HEK293 (cell line): ENCODE measurements around the gene CDCA4.

Experiments
- CTCF ChIA-PET: fragments of 350-600 bp; formaldehyde crosslinking; extraction: SDS; loops from one replicate; lab custom pipeline; 2021; ENCODE audit warnings: antibody characterized with exemption; lab: Yijun Ruan, JAX
- POLR2A ChIA-PET: fragments of 300-600 bp; formaldehyde crosslinking; extraction: SDS; loops from one replicate; lab custom pipeline; 2020; ENCODE audit warnings: antibody characterized with exemption, inconsistent platforms; lab: Yijun Ruan, JAX
- H3K27ac ChIP-seq: fragments of 200-500 bp; sonication (Bioruptor generic); 2 replicates; pipeline ENCODE4 v1.5.1; 2014; ENCODE audit warnings: low read depth, low read length, control low read depth, inconsistent platforms; ENCODE audit errors: extremely low read depth
- H3K36me3 ChIP-seq, 2 experiments: fragments of 200-500 bp in 1 of 2; sonication (Bioruptor generic) in 1 of 2; 1 replicate in 1 of 2; 2 replicates in 1 of 2; pipeline ENCODE4 v1.5.1; 2014 to 2017; ENCODE audit warnings: inconsistent platforms in 2 of 2, low read length in 2 of 2; ENCODE audit not compliant: control insufficient read depth in 2 of 2, insufficient read depth in 1 of 2
- H3K4me1 ChIP-seq: fragments of 200-500 bp; sonication (Bioruptor generic); 2 replicates; pipeline ENCODE4 v1.5.1; 2014; ENCODE audit warnings: mild to moderate bottlenecking, low read length, inconsistent platforms; ENCODE audit not compliant: control insufficient read depth, insufficient read depth
- H3K4me3 ChIP-seq: 2 replicates; pipeline ENCODE4 v1.5.1; 2011; ENCODE audit warnings: low read depth, mild to moderate bottlenecking, control low read depth, low read length, moderate library complexity
- H3K9me3 ChIP-seq: fragments of 200-500 bp; sonication (Bioruptor generic); 2 replicates; pipeline ENCODE4 v1.5.1; 2014; ENCODE audit warnings: low read depth, low read length, inconsistent platforms; ENCODE audit not compliant: control insufficient read depth, insufficient read depth
- BCL11B ChIP-seq: fragments of 450-650 bp; formaldehyde crosslinking; IDR thresholded peaks from 2 replicates; pipeline ENCODE4 v1.5.1; 2016; ENCODE audit warnings: low read depth, missing biosample characterization, missing genetic modification characterization
- GLIS2 ChIP-seq: fragments of 450-650 bp; formaldehyde crosslinking; IDR thresholded peaks from 2 replicates; pipeline ENCODE4 v1.5.1; 2016; ENCODE audit warnings: missing biosample characterization, missing genetic modification characterization
- KLF10 ChIP-seq: fragments of 450-650 bp; IDR thresholded peaks from 2 replicates; pipeline ENCODE4 v1.5.1; 2018; ENCODE audit warnings: missing biosample characterization, mild to moderate bottlenecking, missing genetic modification characterization
- KLF8 ChIP-seq: fragments of 450-650 bp; formaldehyde crosslinking; IDR thresholded peaks from 2 replicates; pipeline ENCODE4 v1.5.1; 2016; ENCODE audit warnings: missing biosample characterization, missing genetic modification characterization
- WT1 ChIP-seq: fragments of 450-650 bp; formaldehyde crosslinking; IDR thresholded peaks from 2 replicates; pipeline ENCODE4 v1.5.1; 2016; ENCODE audit warnings: missing biosample characterization, missing genetic modification characterization
- ZBTB17 ChIP-seq: fragments of 450-650 bp; formaldehyde crosslinking; IDR thresholded peaks from 2 replicates; pipeline ENCODE4 v1.5.1; 2016; ENCODE audit warnings: missing biosample characterization, missing genetic modification characterization
- ZFHX2 ChIP-seq: fragments of 450-650 bp; formaldehyde crosslinking; conservative IDR thresholded peaks from 2 replicates; pipeline ENCODE4 v1.5.1; 2016; ENCODE audit warnings: missing biosample characterization, missing genetic modification characterization
- ZNF211 ChIP-seq: fragments of 450-650 bp; formaldehyde crosslinking; IDR thresholded peaks from 2 replicates; pipeline ENCODE4 v1.5.1; 2016; ENCODE audit warnings: low read depth, missing biosample characterization, missing genetic modification characterization
- ZNF239 ChIP-seq: fragments of 450-650 bp; formaldehyde crosslinking; IDR thresholded peaks from 2 replicates; pipeline ENCODE4 v1.5.1; 2016; ENCODE audit warnings: missing biosample characterization, missing genetic modification characterization
- ZNF341 ChIP-seq: fragments of 450-650 bp; formaldehyde crosslinking; IDR thresholded peaks from 2 replicates; pipeline ENCODE4; 2016; ENCODE audit warnings: low read depth, missing biosample characterization, missing genetic modification characterization
- ZNF600 ChIP-seq: fragments of 450-650 bp; formaldehyde crosslinking; IDR thresholded peaks from 2 replicates; pipeline ENCODE4 v1.5.1; 2016; ENCODE audit warnings: missing biosample characterization, missing genetic modification characterization
- ZNF660 ChIP-seq: fragments of 450-650 bp; IDR thresholded peaks from 2 replicates; pipeline ENCODE4 v1.5.1; 2018; ENCODE audit warnings: missing biosample characterization, mild to moderate bottlenecking, missing genetic modification characterization
- ZNF670 ChIP-seq: fragments of 450-650 bp; formaldehyde crosslinking; IDR thresholded peaks from 2 replicates; pipeline ENCODE4 v1.5.1; 2016; ENCODE audit warnings: missing biosample characterization, missing genetic modification characterization, low read depth
- ZNF777 ChIP-seq: fragments of 450-650 bp; formaldehyde crosslinking; IDR thresholded peaks from 2 replicates; pipeline ENCODE4 v1.5.1; 2017; ENCODE audit warnings: missing biosample characterization, missing genetic modification characterization, borderline replicate concordance
- TF ChIP-seq, protein P1 (sequence below): fragments of 450-650 bp; formaldehyde crosslinking; IDR thresholded peaks from 2 replicates; pipeline ENCODE4 v1.5.1; 2016; ENCODE audit warnings: missing biosample characterization, missing genetic modification characterization
- TF ChIP-seq, protein P2 (sequence below): fragments of 450-650 bp; formaldehyde crosslinking; optimal IDR thresholded peaks from 2 replicates; pipeline ENCODE3; 2016; ENCODE audit warnings: missing biosample characterization, mild to moderate bottlenecking, missing genetic modification characterization
- TF ChIP-seq, protein P3 (sequence below): fragments of 450-650 bp; formaldehyde crosslinking; IDR thresholded peaks from 2 replicates; pipeline ENCODE4 v1.5.1; 2016; ENCODE audit warnings: missing biosample characterization, missing genetic modification characterization
- TF ChIP-seq, protein P4 (sequence below): fragments of 450-650 bp; formaldehyde crosslinking; IDR thresholded peaks from 2 replicates; pipeline ENCODE4 v1.5.1; 2017; ENCODE audit warnings: missing biosample characterization, missing genetic modification characterization
- TF ChIP-seq, protein P5 (sequence below): fragments of 450-650 bp; formaldehyde crosslinking; IDR thresholded peaks from 2 replicates; pipeline ENCODE4 v1.5.1; 2016; ENCODE audit warnings: missing biosample characterization, missing genetic modification characterization

Gene CDCA4

DNA sequence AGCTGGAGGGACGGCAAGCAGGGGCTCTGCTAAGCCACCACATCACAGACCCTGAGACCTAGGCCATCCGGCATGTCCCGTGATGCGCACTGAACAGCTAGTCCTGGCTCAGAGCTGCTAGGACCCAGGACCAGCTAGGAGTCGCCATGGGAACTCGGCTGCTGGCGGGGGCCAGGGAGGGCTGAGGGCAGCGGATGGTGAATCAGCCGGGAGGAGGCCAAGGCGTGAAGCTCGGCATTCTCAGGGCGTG lies 47.8 kb downstream of the CDCA4 start:
- Histone ChIP-seq H3K36me3 (no peaks in the 10 kb centered on the region), H3K4me1 (peaks cover 16% of the 10 kb centered on the region), H3K4me3 (no peak overlapping the region), H3K27ac (no peak overlapping the region), H3K9me3 (no peaks in the 10 kb centered on the region)
- TF ChIP-seq ZNF670 (no peak), ZBTB17 (peak; percentile 80), WT1 (tag by site-specific recombination) (peak; percentile 55; the same call in 1 of the 2 replicates), BCL11B (tag by site-specific recombination) (no peak), ZNF660 (tag by site-specific recombination) (0 out of 2 replicates have a peak, but pooled peaks have one; percentile 48)
- TF ChIP-seq, protein P1, sequence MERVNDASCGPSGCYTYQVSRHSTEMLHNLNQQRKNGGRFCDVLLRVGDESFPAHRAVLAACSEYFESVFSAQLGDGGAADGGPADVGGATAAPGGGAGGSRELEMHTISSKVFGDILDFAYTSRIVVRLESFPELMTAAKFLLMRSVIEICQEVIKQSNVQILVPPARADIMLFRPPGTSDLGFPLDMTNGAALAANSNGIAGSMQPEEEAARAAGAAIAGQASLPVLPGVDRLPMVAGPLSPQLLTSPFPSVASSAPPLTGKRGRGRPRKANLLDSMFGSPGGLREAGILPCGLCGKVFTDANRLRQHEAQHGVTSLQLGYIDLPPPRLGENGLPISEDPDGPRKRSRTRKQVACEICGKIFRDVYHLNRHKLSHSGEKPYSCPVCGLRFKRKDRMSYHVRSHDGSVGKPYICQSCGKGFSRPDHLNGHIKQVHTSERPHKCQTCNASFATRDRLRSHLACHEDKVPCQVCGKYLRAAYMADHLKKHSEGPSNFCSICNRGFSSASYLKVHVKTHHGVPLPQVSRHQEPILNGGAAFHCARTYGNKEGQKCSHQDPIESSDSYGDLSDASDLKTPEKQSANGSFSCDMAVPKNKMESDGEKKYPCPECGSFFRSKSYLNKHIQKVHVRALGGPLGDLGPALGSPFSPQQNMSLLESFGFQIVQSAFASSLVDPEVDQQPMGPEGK, result peak; percentile 88
- TF ChIP-seq, protein P2, sequence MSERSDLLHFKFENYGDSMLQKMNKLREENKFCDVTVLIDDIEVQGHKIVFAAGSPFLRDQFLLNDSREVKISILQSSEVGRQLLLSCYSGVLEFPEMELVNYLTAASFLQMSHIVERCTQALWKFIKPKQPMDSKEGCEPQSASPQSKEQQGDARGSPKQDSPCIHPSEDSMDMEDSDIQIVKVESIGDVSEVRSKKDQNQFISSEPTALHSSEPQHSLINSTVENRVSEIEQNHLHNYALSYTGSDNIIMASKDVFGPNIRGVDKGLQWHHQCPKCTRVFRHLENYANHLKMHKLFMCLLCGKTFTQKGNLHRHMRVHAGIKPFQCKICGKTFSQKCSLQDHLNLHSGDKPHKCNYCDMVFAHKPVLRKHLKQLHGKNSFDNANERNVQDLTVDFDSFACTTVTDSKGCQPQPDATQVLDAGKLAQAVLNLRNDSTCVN (tag by site-specific recombination), result peak; percentile 10
- ChIA-PET CTCF (interaction anchor here (0.6 to 5.9 kb wide), 6 partner anchors 63 to 203 kb away, joined by 3 to 109 read pairs (median 6); no protein-coding TSS in a partner anchor), POLR2A (interaction anchor here (0.5 to 3.4 kb wide), 7 partner anchors 12 to 204 kb away, joined by 3 to 16 read pairs (median 4); partner anchors contain the start of genes CDCA4 and CLBA1)

DNA sequence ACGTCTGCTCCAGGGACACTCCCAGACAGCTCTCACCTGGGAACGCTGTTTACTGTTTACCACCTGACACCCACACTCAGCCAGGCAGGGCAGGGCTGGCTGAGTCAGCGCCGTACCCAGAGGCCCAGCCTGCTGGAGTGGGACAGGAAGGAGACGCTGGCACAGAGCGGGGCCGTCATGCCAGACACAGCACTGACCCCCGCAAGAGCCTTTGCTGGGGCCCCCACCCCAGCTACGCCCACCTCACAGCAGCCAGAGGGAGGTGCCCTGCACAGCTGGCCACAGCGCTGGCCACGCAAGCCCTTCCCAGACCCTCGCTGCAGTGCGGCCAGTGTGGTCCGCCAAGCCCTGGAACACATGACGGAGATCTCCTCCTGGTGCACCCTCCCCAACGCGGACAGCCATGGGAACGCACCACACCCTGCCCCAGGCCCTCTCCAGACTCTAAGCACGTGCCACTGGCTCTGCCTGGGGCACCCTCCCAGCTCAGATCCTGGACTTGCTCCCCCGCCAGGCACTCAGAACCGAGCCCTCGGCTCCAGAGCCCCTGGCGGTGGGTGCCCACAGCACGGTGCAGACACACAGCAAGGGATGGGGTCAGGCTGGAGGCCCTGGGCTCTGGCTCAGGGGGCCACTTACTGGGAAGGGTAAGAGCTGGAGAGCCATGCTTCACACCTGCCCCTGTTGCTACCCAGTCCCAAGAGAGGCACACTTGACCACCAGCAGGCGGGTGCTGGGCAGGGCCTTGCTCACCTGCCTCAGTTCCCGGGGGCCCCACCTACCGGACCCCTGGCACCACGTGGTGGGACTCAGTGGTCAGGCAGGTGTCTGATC lies 48.4 kb downstream of the CDCA4 start:
- no peaks in the 10 kb centered on the region for H3K36me3 ChIP-seq
- no peak for TF ChIP-seq ZNF660 (tag by site-specific recombination)
- TF ChIP-seq, protein P3, sequence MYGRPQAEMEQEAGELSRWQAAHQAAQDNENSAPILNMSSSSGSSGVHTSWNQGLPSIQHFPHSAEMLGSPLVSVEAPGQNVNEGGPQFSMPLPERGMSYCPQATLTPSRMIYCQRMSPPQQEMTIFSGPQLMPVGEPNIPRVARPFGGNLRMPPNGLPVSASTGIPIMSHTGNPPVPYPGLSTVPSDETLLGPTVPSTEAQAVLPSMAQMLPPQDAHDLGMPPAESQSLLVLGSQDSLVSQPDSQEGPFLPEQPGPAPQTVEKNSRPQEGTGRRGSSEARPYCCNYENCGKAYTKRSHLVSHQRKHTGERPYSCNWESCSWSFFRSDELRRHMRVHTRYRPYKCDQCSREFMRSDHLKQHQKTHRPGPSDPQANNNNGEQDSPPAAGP (tag by site-specific recombination), result peak; percentile 54
- peak; percentile 27; the same call in 1 of the 2 replicates for TF ChIP-seq GLIS2 (tag by site-specific recombination)
- TF ChIP-seq, protein P4, sequence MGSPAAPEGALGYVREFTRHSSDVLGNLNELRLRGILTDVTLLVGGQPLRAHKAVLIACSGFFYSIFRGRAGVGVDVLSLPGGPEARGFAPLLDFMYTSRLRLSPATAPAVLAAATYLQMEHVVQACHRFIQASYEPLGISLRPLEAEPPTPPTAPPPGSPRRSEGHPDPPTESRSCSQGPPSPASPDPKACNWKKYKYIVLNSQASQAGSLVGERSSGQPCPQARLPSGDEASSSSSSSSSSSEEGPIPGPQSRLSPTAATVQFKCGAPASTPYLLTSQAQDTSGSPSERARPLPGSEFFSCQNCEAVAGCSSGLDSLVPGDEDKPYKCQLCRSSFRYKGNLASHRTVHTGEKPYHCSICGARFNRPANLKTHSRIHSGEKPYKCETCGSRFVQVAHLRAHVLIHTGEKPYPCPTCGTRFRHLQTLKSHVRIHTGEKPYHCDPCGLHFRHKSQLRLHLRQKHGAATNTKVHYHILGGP, result no peak
- TF ChIP-seq ZNF341 (tag by site-specific recombination), result peak; percentile 79
- no peak for TF ChIP-seq ZNF211 (tag by site-specific recombination)
- TF ChIP-seq ZNF600, result peak; percentile 34
- TF ChIP-seq ZNF239 (tag by site-specific recombination), result no peak
- no peak for TF ChIP-seq KLF10 (tag by site-specific recombination)
- TF ChIP-seq, protein P5, sequence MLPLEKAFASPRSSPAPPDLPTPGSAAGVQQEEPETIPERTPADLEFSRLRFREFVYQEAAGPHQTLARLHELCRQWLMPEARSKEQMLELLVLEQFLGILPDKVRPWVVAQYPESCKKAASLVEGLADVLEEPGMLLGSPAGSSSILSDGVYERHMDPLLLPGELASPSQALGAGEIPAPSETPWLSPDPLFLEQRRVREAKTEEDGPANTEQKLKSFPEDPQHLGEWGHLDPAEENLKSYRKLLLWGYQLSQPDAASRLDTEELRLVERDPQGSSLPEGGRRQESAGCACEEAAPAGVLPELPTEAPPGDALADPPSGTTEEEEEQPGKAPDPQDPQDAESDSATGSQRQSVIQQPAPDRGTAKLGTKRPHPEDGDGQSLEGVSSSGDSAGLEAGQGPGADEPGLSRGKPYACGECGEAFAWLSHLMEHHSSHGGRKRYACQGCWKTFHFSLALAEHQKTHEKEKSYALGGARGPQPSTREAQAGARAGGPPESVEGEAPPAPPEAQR, result no peak
- TF ChIP-seq ZFHX2 (tag by site-specific recombination), result peak; percentile 61
- TF ChIP-seq, protein P2 (tag by site-specific recombination), result peak; percentile 0
- 0 out of 2 replicates have a peak, but pooled peaks have one; percentile 22 for TF ChIP-seq KLF8 (tag by site-specific recombination)
- no peak for TF ChIP-seq ZNF777 (tag by site-specific recombination)
- H3K4me1 ChIP-seq, result peaks cover 13% of the 10 kb centered on the region
- ChIA-PET POLR2A (interaction anchor here (0.5 to 3.4 kb wide), 6 partner anchors 13 to 204 kb away, joined by 3 to 16 read pairs (median 4); partner anchors contain the start of genes CDCA4 and CLBA1), CTCF (interaction anchor here (0.6 to 5.9 kb wide), 5 partner anchors 63 to 202 kb away, joined by 3 to 109 read pairs (median 8); no protein-coding TSS in a partner anchor)
- H3K9me3 ChIP-seq, result no peaks in the 10 kb centered on the region
- H3K27ac ChIP-seq, result no peak overlapping the region
- H3K4me3 ChIP-seq, result no peak overlapping the region
